ENCODE measurements around the gene NCAPD3.
"Not testable (repeated sequence)": the region's sequence is repeated elsewhere in the genome, so short reads cannot be mapped to it uniquely, and the experiment has no call there.

The NCAPD3 gene, protein sequence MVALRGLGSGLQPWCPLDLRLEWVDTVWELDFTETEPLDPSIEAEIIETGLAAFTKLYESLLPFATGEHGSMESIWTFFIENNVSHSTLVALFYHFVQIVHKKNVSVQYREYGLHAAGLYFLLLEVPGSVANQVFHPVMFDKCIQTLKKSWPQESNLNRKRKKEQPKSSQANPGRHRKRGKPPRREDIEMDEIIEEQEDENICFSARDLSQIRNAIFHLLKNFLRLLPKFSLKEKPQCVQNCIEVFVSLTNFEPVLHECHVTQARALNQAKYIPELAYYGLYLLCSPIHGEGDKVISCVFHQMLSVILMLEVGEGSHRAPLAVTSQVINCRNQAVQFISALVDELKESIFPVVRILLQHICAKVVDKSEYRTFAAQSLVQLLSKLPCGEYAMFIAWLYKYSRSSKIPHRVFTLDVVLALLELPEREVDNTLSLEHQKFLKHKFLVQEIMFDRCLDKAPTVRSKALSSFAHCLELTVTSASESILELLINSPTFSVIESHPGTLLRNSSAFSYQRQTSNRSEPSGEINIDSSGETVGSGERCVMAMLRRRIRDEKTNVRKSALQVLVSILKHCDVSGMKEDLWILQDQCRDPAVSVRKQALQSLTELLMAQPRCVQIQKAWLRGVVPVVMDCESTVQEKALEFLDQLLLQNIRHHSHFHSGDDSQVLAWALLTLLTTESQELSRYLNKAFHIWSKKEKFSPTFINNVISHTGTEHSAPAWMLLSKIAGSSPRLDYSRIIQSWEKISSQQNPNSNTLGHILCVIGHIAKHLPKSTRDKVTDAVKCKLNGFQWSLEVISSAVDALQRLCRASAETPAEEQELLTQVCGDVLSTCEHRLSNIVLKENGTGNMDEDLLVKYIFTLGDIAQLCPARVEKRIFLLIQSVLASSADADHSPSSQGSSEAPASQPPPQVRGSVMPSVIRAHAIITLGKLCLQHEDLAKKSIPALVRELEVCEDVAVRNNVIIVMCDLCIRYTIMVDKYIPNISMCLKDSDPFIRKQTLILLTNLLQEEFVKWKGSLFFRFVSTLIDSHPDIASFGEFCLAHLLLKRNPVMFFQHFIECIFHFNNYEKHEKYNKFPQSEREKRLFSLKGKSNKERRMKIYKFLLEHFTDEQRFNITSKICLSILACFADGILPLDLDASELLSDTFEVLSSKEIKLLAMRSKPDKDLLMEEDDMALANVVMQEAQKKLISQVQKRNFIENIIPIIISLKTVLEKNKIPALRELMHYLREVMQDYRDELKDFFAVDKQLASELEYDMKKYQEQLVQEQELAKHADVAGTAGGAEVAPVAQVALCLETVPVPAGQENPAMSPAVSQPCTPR (N-terminal part only)

DNA sequence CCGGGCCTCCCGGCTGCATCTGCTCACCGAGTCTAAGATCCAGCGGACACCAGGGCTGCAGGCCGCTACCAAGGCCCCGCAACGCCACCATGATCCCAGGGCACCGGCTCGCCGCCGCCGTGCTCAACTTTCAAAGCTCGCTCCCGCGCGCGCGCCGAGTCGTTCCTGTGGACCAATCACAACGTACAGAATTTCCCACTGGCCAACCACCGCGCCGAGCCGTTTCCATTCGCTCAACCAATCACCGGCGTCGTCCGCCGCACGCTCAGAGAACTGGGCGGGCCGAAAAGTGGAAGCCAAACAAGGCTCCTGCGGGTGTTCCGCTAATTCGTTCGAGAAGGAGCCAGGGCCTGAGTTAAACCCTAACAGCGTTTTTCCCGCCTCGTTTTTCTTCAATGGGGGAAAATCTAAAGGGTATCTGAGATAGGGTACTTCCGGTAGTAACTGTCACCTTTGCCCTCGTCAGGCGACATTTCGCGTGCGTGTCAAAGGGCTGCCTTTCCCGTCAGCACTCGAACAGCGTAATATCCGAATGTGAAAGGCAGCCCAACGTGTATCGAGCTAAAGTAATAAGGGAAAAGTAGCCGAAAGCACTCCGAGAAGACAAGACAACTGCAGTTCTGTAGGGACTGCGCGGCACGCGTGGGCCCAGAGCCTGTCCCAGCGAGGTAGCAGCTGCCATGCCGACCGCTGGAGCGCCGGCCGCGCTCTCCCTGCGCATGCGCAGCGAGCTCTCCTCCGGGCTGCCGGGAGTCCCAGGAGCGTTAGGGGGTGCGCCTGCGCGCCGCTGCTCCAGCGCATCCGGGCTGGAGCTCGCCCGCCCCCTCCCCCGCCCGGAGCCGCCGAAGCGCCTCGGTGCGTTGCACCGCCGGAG is at the start of gene NCAPD3, which contains the start of gene VPS26B:
Gene NCAPD3, minus strand, starts transcription at position 132 of the 874 bp plus-strand sequence. Its CDS starts 41 bp downstream, at position 91.
Gene VPS26B, plus strand, starts transcription at position 836 of the 874 bp plus-strand sequence. CDS start 452 bp downstream, outside the sequence.
- DNase-seq (ENCODE audit: low read depth) = peak; percentile 92

DNA sequence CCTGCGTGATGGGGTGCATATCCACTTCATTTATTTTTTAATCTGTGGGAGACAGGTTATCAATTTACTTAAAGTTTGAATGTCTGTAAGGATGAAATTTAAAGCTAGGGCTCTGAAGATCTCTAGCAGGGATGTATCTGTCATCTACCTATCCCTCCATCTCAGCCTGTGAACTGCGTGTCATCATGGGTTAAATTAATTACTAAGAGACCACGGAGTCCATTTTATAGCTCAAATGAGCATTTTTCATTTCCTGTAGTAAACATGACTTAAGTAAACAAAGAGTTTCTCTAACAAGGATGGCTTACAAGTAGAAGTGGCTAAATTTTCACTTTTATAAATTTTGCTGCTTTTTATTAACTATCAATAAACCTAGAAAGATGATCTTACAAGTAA is 49.5 kb upstream of the NCAPD3 start:
- no peak for DNase-seq (ENCODE audit: low read depth)

DNA sequence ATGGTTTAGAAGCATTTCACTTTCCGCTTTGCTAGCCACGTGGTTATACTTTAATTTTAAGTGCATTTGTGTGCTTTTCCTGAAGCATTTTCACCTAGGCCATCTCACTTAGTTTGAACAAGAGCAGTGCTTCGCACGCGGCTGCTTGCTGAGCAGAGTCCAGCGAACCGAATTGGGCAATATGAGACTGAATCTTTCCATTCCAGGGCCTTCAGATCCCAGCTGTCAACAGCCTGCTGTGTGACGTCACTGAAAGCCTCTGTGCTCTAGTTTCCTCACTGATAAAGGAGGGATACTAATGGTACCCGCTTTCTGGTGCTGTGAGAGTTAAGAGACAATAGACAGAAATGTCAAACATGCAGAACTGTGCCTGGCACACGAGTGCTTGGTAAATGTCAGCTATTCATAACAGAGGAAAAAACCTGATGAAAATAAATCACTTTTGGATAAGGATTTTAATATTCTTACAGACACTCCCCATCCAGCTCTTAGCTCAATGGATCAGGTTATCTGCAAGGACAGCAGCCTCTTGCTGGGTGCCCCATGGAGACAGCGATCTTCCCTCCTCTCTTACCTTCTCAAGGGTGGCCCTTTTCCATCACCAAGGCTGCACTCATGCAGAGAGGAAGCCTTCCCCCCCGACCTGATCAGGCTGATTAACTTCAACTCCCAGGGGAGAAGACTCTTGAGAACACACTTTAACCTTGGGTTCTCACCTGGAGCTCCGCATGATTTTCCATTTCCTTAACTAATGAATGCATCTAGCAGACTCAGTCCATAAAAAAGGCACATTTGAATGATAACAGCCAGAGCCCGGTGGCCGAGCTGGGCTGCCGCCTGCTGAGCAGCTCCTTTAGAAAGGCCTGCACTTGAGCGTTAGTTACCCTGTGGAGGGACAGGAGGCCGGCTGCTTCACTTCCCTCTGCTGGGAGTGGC is 48.9 kb upstream of the NCAPD3 start:
- DNase-seq (ENCODE audit: low read depth) = no peak

DNA sequence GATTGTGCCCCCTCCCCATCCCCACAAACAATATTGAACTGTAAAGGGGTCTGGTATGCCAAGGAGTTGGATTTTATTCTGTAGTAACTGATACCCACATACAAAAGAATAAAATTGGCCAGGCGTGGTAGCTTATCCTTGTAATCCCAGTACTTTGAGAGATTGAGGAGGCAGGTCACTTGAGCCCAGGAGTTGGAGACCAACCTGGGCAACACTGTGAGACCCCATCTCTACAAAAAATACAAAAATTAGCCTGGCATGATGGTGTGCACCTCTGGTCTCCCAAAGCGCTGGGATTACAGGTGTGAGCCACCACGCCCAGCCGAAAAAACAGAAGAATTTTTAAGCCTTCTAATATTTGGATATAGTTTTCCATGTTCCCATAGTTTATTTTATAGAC is 48.2 kb upstream of the NCAPD3 start:
- DNase-seq (ENCODE audit: low read depth) = no peak

DNA sequence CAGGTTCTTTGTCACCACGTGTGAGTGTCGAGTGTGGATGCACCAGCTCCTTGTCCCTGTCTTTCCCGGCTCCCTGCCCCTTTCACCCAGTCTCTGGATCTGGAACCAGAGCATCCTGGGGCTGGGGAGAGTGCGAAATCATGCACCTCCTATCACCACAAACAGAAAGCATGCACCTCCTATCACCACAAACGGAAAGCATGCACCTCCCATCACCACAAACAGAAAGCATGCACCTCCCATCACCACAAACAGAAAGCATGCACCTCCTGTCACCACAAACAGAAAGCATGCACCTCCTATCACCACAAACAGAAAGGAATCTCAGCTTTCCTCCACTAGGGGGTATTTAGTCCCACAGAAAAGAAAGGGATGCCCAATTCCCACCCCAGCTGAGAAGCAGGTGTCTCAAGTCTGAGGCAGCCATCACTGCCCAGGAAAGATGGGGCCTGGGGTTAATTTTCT is 46.5 kb upstream of the NCAPD3 start:
- no peak for DNase-seq (ENCODE audit: low read depth)

DNA sequence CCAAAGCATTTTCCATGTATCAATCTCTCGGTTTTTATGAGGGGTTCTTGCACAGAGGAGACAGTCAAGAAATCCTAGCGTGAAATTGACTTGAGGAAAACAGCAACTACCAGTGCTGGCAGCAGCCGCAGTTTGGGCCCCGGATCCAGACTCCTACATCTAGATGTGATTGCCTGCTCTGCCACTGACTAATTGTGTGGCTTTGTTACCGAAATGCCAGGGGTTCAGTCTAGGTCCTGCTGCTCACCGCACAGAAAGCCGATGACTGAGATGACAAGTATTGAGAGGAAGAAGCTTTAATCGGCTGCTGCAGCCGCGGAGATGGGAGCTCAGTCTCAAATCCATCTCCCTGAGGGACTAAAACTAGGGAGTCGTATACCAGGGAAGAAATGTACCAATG is 44.2 kb upstream of the NCAPD3 start:
- no peak for DNase-seq (ENCODE audit: low read depth)

DNA sequence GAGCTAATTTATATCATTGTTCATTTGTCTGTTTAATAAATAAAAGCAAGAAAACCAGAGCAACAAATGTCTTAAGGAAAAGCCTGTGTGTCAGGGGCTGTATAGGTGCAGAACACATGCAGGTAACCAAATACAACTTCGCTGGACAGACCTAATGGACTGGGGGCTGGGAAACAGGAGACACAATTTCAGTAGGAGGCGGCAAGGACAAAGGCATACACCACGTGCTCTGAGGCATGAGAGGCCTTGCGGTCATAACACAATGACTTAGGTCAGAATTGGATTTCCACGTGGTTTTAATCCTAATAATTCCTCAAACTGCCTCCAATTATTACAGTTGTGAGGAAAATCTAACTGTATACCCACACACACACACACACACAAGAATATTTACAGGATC is 43.7 kb upstream of the NCAPD3 start:
- DNase-seq (ENCODE audit: low read depth) = no peak

DNA sequence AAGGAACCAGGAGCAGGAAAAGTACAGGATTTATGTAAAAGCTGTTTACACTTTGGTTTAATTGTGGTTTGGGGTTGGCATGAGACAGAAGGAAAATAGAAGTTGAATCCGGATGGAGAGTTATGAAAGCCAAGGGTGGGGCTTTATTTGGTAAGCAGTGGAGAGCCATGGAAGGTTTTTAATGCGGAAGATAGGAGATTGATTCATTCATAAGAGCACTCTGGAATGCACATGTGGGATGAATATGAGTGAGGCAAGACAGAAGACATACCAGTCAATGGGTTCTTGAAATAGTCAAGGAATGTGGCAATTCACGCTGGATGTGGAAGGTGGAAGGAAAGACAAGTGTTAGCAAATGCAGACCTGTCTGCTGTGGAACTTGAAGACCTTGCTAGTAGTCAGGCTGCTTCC is 43.1 kb upstream of the NCAPD3 start:
- DNase-seq (ENCODE audit: low read depth) = no peak

DNA sequence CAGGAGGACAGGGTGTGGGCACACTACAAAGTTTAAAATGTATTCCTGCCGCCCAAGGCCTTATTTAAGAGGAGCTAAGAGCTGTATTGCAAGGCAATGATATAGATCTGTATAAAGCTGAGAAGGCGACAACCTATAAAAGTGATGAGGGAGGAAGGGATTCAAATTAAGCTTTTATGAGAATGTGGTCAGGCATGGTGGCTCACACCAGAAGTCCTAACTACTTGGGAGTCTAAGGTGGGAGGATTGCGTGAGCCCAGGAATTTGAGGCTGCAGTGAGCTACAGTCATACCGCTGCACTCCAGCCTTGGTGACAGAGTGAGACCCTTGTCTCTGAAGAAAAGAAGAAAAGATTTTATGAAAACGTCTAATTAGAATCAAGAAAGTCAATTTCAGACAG is 42.7 kb upstream of the NCAPD3 start:
- DNase-seq (ENCODE audit: low read depth) = no peak

DNA sequence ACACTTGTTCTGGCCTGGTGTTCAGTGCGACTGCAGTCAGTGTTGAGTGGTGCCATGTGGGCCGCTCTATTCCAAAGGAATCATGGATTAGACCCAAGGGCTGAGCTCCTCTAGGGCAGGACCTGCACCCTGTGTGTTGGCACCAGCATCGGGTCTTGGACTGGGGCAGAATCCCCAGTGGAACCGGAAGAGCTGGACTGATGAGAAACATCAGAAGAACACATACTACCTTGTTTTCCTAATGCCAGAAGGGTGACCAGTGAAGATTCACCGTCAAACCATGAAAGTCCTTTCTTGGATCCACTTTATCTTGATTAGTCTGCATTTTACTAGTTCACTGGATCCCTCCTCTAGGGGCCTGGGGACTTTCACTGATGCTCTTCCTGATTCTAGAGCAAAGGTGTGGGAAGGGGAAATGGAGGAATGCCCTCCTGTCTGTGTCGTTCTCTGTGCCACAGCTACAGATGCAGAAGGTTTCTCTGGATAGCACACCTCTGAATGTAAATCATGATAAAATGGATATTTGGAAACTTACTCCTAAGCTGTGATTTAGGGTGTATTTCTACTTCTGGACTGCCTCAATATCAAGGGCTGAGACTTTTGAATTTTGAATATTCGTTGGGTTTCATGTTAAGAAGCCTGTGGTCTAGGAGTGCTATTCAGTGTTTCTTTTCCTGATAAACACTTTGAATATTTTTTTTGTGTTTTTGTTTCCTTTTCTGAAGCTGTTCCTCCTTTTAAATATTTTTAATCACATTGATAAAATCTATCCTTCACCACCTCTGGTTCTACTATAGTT is 41.4 kb upstream of the NCAPD3 start:
- DNase-seq (ENCODE audit: low read depth) = no peak

DNA sequence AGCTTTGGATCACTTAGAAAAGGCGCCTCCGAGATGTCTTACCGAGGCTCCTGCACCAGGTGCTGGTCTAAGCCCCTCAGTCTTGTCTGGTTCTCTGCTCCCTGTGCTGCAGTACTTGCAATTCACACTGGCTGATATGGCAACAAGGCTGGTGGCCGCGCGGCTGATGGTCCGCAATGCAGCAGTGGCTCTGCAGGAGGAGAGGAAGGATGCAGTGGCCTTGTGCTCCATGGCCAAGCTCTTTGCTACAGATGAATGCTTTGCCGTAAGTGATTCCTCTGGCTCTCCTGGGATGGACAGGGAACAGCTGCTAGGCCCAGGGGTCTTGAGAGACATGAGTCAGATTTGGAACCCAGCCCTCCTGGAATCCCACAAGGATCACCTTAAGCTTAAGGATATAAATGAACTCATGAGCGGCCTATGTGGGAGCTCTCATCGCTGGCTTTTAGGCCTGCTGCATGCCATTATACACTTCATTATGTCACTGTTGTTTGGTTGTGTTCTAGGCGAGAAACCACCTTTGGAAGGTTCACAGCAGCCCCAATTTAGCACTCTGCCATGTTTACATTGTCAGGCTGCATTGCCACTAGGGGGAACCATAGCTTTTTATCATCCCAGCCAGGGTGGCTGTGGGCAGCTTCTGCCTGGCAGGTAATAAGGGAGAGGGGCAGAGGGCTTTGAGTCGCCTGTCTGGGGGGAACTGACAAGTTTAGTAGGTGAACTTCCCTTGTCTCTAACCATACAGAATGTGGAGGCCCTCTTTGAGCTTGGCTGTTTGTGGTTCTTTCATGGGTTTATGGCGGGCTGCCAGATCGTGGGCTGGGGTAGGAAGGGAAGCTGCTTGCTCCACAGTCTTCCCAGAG is 38.1 kb upstream of the NCAPD3 start:
- DNase-seq (ENCODE audit: low read depth) = no peak

DNA sequence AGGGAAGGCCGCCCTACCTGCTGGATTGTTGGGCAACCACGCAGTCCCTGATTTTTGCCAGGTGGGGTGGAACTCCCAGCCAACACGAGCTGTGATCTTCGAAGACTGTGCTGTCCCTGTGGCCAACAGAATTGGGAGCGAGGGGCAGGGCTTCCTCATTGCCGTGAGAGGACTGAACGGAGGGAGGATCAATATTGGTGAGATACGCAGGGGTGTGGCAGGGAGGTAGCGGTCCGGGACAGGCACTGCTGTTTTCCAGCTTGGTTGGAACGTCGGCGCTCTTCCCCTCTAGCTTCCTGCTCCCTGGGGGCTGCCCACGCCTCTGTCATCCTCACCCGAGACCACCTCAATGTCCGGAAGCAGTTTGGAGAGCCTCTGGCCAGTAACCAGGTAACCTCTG is 37.2 kb upstream of the NCAPD3 start:
- no peak for DNase-seq (ENCODE audit: low read depth)

DNA sequence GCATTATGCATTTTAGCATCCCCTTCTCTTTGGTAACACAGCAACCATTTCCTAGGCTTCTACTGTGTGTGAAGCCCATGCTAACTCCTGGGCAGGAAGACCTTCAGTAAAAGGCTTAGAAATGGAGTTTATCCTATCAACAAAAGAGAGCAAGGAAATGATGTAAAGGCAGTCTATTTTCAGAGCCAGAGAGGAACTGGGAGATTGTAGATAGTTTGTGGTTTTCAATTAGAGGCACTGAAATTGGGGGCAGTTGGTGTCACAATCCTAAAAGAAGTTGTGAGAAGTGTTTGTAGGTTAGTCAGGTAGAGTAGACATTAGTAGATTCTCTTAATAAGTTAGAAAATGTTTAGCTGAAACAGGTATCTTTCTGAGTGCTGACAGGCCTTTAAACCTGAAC is 36.7 kb upstream of the NCAPD3 start:
- no peak for DNase-seq (ENCODE audit: low read depth)

DNA sequence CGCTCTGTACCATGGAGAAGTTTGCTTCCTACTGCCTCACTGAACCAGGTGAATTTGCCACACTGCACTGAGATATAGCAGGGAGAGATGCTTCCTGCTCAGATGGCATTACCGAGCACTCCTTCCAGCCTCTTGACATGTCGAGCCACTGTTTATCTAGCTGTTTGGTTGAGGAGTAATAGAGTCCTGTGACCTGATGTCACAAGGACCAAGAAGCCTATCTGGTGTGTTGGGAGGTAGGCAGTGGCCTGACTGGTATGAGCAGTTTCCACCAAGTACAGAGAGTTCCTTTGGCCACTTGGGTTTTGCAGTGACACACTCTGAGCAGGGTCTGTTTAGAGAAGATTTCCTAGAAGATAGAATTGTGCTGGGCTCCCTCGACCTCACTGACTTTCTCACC is 34.8 kb upstream of the NCAPD3 start:
- DNase-seq (ENCODE audit: low read depth) = no peak

DNA sequence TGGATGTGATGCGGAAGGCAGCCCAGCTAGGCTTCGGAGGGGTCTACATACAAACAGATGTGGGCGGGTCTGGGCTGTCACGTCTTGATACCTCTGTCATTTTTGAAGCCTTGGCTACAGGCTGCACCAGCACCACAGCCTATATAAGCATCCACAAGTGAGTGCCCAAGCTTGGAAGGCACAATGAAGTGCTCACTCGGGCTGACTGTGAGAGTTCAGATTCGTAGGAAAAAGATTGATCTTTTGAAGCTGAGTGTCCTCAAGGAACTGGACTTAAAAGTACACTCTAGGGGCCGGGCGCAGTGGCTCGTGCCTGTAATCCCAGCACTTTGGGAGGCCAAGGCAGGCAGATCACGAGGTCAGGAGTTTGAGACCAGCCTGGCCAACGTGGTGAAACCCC is 33.3 kb upstream of the NCAPD3 start:
- DNase-seq (ENCODE audit: low read depth) = no peak

DNA sequence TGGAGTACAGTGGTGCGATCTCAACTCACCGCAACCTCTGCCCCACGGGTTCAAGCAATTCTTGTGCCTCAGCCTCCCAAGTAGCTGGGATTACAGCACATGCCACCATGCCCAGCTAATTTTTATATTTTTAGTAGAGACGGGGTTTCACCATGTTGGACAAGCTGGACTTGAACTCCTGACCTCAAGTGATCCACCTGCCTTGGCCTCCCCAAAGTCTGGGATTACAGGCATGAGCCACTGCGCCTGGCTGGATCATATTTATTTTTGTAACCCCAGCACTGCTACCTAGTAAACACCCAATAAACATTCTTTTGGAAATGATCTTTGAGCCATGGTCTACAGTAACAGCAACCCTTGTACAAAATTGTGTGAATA is 31.4 kb upstream of the NCAPD3 start:
- not testable (repeated sequence) for DNase-seq (ENCODE audit: low read depth)

DNA sequence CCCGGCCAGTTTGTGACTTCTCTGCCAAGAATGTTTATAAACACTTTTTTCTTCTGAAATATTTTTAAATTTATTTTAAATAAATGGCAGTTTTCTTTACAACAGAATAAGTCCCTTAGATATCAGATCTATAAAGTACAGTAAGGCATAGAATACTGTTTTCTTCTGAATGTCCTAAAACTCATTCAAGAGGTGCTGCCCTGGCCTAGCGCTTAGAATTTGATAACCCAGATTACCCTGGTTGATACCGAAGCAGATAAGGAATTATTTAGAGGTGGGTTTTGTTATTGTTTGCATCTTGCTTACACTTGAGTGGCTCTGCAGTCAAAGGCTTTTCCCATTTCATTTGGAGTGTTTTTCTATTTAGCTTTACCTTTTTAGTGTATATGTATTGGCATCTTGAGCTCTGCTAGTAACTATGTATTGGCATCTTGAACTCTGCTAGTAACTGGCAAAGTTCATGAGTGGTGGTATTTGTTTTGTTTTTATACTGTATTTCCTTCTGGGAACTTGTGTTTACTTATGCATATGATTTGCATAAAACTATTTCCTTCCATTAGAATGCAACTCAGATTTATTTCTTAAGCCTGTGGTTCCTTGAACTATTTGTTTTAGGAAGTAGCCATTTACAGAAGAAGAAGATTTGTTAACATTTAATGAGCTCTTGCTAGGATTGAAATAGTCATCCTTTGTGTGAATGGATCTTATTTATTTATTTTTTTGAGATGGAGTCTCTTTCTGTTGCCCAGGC is 30.8 kb upstream of the NCAPD3 start:
- no peak for DNase-seq (ENCODE audit: low read depth)

All from activated gamma-delta T cell treated with anti-CD3 and anti-CD28 coated beads, Interleukin-2, amount 50 U/mL, for 16 hours (primary cell).